ENCODE measurements around the gene BAG2.
A peak's percentile ranks its signal among the peaks of the same experiment; 100 is the strongest.

BAG2 gene

GRCh38 chr6:57221191-57221935 lies 49.2 kb downstream of the BAG2 start:
- H3K4me3 ChIP-seq (ENCODE audit: low read depth, low read length) = peak overlapping the region; percentile 87

GRCh38 chr6:57221936-57222742 lies 50.0 kb downstream of the BAG2 start, which contains the start of gene RAB23:
RAB23 (minus strand) TSS chr6:57222307; CDS start chr6:57210380, 11,927 bp downstream.
- H3K4me3 ChIP-seq (ENCODE audit: low read depth, low read length) = peak within 1 kb of the TSS; percentile 87

- peak overlapping the region; percentile 87 for H3K4me3 ChIP-seq (ENCODE audit: low read depth, low read length)
Measured at GRCh38 chr6:57222743-57223077, 50.6 kb downstream of the BAG2 start.

- no peak overlapping the region for H3K4me3 ChIP-seq (ENCODE audit: low read depth, low read length)
Measured at GRCh38 chr6:57224769-57225515, 52.8 kb downstream of the BAG2 start.

GRCh38 chr6:57226221-57226620 lies 54.1 kb downstream of the BAG2 start:
- no peak overlapping the region for H3K4me3 ChIP-seq (ENCODE audit: low read depth, low read length)
